Superior temporal gyrus (tissue), 1 donor: ENCODE data around the gene GMDS.

Source experiments
- DNase-seq: peaks from one replicate; pipeline ENCODE4 v3.0.0-alpha.2; 2016; ENCODE audit errors: extremely low spot score

GMDS gene

GRCh38 chr6:1625794-1626435 lies 619.5 kb downstream of the GMDS start:
- DNase-seq, result no peak

GRCh38 chr6:1624851-1625781 lies 620.3 kb downstream of the GMDS start:
- no peak for DNase-seq

GRCh38 chr6:1624058-1624850 lies 621.2 kb downstream of the GMDS start:
- DNase-seq, result no peak

GRCh38 chr6:1623769-1624057 lies 621.7 kb downstream of the GMDS start:
- DNase-seq, result no peak

- no peak for DNase-seq
These were observed 622.3 kb downstream of the GMDS start for GRCh38 chr6:1622851-1623768.

- DNase-seq, result no peak
These were observed 623.1 kb downstream of the GMDS start for GRCh38 chr6:1622220-1622850.

- DNase-seq, result no peak
These were observed 624.2 kb downstream of the GMDS start for GRCh38 chr6:1621070-1621701.

GRCh38 chr6:1620504-1621069 lies 624.8 kb downstream of the GMDS start:
- DNase-seq, result no peak

- no peak for DNase-seq
These were observed 625.5 kb downstream of the GMDS start for GRCh38 chr6:1619673-1620503.

GRCh38 chr6:1619098-1619672 lies 626.2 kb downstream of the GMDS start:
- no peak for DNase-seq

- DNase-seq, result no peak
These were observed 626.9 kb downstream of the GMDS start for GRCh38 chr6:1618311-1619097.

- DNase-seq, result no peak
These were observed 627.7 kb downstream of the GMDS start for GRCh38 chr6:1617466-1618310.

GRCh38 chr6:1616701-1617463 lies 628.5 kb downstream of the GMDS start:
- DNase-seq, result no peak

- no peak for DNase-seq
These were observed 629.5 kb downstream of the GMDS start for GRCh38 chr6:1615853-1616420.

- no peak for DNase-seq
These were observed 630.1 kb downstream of the GMDS start for GRCh38 chr6:1615151-1615852.
